Subcutaneous adipose tissue (tissue), 4 donors: ENCODE results near the gene MGLL. TPM values are rescaled to one million over a fixed set of nuclear protein-coding genes. Genes with fewer than 3 reads are reported as not detected.

Experiments used
- CTCF ChIP-seq: fragments of 450-650 bp; IDR thresholded peaks from one replicate; pipeline ENCODE4 v1.5.1; 2016; ENCODE audit warnings: low read depth, mild to moderate bottlenecking, control low read depth, antibody characterized with exemption, moderate library complexity
- total RNA-seq, 4 donors: library from RNA; depleted of rRNA; stranded (reverse); fragments of >200 nt; gene quantifications; one replicate each; pipeline ENCODE4 v1.1.0, GENCODE V29; 2016

MGLL gene
- total RNA-seq, 4 donors from 2014 or later = 83.9 to 292 (median 110) TPM

DNA sequence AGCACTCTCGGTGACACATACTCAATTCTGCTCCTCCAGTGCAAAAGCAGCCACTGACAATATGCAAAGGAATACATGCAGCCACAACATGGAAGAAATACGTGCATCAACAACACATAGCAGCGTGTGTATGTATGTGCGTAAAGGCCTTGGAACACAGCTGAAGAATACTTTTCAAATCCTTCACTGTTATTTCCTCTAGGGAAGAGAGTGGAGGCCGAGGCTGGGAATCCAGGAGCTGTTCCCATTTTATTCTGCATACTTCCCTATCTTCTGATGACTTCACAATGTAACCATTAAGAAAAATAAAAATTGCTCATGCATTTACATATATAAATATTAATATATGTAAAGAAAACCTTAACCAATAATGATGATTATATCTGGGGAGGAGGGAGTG, 36.6 kb upstream of the MGLL start:
- TF ChIP-seq CTCF = no peak

- no peak for TF ChIP-seq CTCF
Measured at GRCh38 chr3:127858521-127858920, 36.2 kb upstream of the MGLL start.

- TF ChIP-seq CTCF = no peak
Measured at GRCh38 chr3:127857333-127857732, 35.0 kb upstream of the MGLL start.

GRCh38 chr3:127856801-127857200, 34.5 kb upstream of the MGLL start:
- no peak for TF ChIP-seq CTCF

GRCh38 chr3:127855246-127855645, 32.9 kb upstream of the MGLL start:
- TF ChIP-seq CTCF = no peak

DNA sequence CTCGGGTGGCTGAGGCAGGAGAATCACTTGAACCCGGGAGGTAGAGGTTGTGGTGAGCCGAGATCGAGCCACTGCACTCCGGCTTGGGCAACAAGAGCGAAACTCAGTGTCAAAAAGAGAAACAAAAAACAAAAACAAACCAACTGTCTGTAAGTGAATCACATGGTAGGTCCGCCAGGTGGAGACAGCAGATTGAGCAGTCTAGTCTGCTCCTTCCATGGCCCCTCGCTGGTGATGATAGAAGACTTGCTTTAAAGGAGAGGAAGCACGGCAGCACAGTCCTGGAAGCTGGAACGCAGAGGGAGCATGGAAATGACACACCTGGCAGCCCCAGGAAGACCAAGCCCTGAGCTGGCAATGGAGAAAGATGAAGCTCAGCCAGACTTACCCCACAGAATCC, 31.4 kb upstream of the MGLL start:
- no peak for TF ChIP-seq CTCF

DNA sequence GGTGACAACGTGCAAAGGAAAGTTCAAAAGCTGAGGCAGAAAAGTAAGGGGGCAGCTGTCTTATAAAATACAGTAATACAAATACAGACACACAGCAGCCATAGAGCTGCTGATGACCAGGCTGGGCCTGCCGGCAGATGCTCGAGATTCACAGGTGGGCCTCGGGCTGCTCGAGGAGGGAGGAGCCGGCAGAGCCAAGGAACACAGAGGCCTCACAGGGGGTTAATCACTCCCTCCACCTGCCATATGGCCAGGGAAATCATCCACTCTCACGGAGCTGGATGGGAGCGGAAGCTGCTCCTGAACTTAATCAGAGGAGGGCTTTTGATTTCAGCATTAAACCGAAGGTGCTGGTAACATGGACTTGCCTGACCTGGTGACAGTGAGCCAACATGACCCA, 29.6 kb upstream of the MGLL start:
- TF ChIP-seq CTCF = no peak
